ENCODE data around the gene UBE2D2. TPM values are rescaled to one million over a fixed set of nuclear protein-coding genes. Genes with fewer than 3 reads are reported as not detected.
"Not testable (repeated sequence)": the region's sequence is repeated elsewhere in the genome, so short reads cannot be mapped to it uniquely, and the experiment has no call there.

UBE2D2 gene
- total and polyA plus RNA-seq, 5 experiments from 2014 or later: 223 to 403 (median 356) TPM

GRCh38 chr5:139526309-139527089 is 34.6 kb upstream of the UBE2D2 start:
- H3K4me3 Mint-ChIP-seq, H3K27me3 Mint-ChIP-seq, POLR2A ChIA-PET, ATAC-seq, DNase-seq, H3K36me3 Mint-ChIP-seq: not testable (repeated sequence)
- Mint-ChIP-seq H3K4me1 (peaks cover 0 to 12% (median 0%) of the 10 kb centered on the region in 4 donors), H3K9me3 (peaks cover 0 to 12% (median 3%) of the 10 kb centered on the region in 9 donors), H3K27ac (peak overlapping the region in 2 of 10 donors; percentile 38 to 56)

DNA sequence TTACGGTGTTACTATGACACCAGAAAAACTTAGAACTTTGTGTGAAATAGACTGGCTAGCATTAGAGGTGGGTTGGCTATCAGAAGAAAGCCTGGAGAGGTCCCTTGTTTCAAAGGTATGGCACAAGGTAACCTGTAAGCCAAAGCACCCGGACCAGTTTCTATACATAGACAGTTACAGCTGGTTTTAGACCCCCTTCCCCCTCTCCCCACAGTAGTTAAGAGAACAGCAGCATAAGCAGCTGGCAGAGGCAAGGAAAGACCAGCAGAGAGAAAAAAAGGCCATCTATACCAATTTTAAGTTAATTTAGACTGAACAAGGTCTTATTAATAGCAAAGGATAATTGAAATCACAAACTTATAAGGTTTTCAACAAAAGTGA is 34.1 kb upstream of the UBE2D2 start:
- ATAC-seq, H3K27me3 Mint-ChIP-seq, H3K4me3 Mint-ChIP-seq, H3K36me3 Mint-ChIP-seq, POLR2A ChIA-PET, DNase-seq, H3K27ac Mint-ChIP-seq: not testable (repeated sequence)
- Mint-ChIP-seq H3K4me1 (peaks cover 0 to 12% (median 0%) of the 10 kb centered on the region in 4 donors), H3K9me3 (peaks cover 0 to 12% (median 3%) of the 10 kb centered on the region in 9 donors)

DNA sequence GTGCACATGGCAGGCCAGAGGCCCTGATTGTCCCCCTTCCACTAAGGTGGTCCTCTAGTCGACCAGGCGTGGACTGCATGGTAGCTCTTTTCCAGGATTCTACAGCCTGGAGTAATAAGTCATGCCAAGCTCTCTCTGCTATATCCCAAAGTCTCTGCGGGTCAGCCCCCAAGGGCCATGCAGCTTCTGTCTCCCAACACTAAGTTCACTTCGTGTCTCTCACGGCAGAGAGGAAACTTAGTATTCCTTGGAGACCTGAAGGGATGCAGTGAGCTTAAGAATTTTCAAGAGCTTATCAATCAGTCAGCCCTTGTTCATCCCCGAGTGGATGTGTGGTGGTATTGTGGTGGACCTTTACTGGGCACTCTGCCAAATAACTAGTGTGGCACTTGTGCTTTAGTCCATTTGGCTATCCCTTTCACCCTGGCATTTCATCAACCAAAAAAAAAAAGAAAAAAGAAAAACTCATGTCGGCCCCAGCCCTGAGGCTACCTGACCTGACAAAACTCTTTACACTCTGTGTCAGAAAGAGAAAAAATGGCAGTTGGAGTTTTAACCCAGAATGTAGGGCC is 33.2 kb upstream of the UBE2D2 start:
- ATAC-seq, DNase-seq, POLR2A ChIA-PET, H3K4me3 Mint-ChIP-seq, H3K36me3 Mint-ChIP-seq, H3K27ac Mint-ChIP-seq, H3K27me3 Mint-ChIP-seq: not testable (repeated sequence)
- peaks cover 0 to 12% (median 3%) of the 10 kb centered on the region in 9 donors for H3K9me3 Mint-ChIP-seq
- H3K4me1 Mint-ChIP-seq: peaks cover 0 to 12% (median 0%) of the 10 kb centered on the region in 4 donors

DNA sequence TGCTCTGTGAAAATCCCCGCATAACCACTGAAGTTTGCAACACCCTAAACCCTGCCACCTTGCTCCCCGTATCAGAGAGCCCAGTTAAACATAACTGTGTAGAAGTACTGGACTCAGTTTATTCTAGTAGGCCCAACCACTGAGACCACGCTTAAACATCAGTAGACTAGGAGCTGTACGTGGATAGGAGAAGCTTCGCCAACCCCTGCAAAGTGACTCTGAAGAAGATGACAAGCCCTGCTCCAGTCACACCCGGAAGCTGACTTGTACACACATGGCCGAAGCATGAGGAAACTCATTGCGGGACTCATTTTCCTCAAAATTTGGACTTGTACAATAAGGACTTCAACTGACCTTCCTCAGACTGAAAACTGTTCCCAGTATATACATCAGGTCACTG is 32.4 kb upstream of the UBE2D2 start:
- not testable (repeated sequence) for H3K27me3 Mint-ChIP-seq, H3K27ac Mint-ChIP-seq, H3K4me3 Mint-ChIP-seq, H3K36me3 Mint-ChIP-seq, DNase-seq, ATAC-seq
- Mint-ChIP-seq H3K4me1 (peaks cover 0 to 12% (median 0%) of the 10 kb centered on the region in 4 donors), H3K9me3 (peaks cover 0 to 12% (median 3%) of the 10 kb centered on the region in 9 donors)
- POLR2A ChIA-PET: interaction anchor here (0.6 kb wide), 1 partner anchor 43 kb away, joined by 5 read pairs; no protein-coding TSS in a partner anchor

DNA sequence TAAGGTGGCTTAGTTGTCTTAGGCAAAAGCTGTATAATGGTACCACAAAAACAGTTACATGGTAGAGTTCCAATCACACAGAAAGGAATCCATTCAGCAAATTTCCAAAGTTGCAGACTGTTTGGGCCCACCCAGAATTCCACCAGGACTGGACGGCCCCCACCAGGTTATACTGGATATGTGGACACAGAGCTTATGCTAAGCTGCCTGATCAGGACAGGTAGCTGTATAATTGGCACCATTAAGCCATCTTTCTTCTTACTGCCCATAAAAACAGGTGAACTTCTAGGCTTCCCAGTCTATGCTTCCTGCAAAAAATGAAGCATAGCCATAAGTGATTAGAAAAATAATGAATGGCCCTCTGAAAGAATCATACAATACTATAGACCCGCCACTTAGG is 31.1 kb upstream of the UBE2D2 start:
- ATAC-seq, H3K27me3 Mint-ChIP-seq, DNase-seq, H3K36me3 Mint-ChIP-seq, H3K4me3 Mint-ChIP-seq, H3K27ac Mint-ChIP-seq: not testable (repeated sequence)
- POLR2A ChIA-PET: interaction anchor here (1.2 kb wide), 1 partner anchor 69 kb away, joined by 3 read pairs; no protein-coding TSS in a partner anchor
- Mint-ChIP-seq H3K9me3 (peaks cover 0 to 12% (median 3%) of the 10 kb centered on the region in 9 donors), H3K4me1 (peaks cover 0 to 11% (median 0%) of the 10 kb centered on the region in 4 donors)

DNA sequence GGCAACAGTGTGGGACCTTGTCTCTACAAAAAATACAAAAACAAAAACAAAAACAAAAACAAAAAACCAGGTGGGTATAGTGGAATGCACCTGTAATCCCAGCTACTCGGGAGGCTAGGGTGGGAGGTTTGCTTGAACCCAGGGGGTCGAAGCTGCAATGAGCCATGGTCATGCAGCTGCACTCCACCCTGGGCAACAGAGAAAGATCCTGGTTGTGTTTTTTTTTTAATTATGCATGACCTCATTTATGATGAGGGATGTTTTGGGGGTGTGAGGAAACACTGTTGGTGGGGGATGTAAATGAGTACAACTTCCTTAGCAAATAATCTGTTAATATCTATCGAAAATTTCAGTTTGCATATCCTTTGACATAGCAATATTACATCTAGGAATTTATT is 29.4 kb upstream of the UBE2D2 start:
- H3K27me3 Mint-ChIP-seq: no peaks in the 10 kb centered on the region
- peaks cover 0 to 12% (median 3%) of the 10 kb centered on the region in 9 donors for H3K9me3 Mint-ChIP-seq
- no peak for DNase-seq
- H3K36me3 Mint-ChIP-seq: peaks cover 0 to 8% (median 0%) of the 10 kb centered on the region in 3 donors
- POLR2A ChIA-PET: interaction anchor here (0.7 kb wide), 1 partner anchor 242 kb away, joined by 3 read pairs; no protein-coding TSS in a partner anchor
- no peak overlapping the region for H3K4me3 Mint-ChIP-seq
- H3K27ac Mint-ChIP-seq: no peak overlapping the region
- no peaks in the 10 kb centered on the region for H3K4me1 Mint-ChIP-seq
- no peak for ATAC-seq

GRCh38 chr5:139543423-139543991 is 17.6 kb upstream of the UBE2D2 start:
- Mint-ChIP-seq H3K27me3 (peaks cover 0 to 3% (median 0%) of the 10 kb centered on the region in 5 donors), H3K9me3 (no peaks in the 10 kb centered on the region), H3K4me1 (peaks cover 0 to 10% (median 7%) of the 10 kb centered on the region in 4 donors), H3K36me3 (no peaks in the 10 kb centered on the region), H3K4me3 (peak overlapping the region; percentile 51 to 75 (median 56)), H3K27ac (peak overlapping the region in 7 of 10 donors; percentile 68 to 85 (median 72))
- DNase-seq (peak; percentile 35 to 80 (median 48)), ATAC-seq (peak; percentile 99 to 100)
- POLR2A ChIA-PET: interaction anchor here (0.7 to 3.0 kb wide), 4 partner anchors 8 to 133 kb away, joined by 3 to 23 read pairs (median 3); partner anchors contain the start of gene UBE2D2

DNA sequence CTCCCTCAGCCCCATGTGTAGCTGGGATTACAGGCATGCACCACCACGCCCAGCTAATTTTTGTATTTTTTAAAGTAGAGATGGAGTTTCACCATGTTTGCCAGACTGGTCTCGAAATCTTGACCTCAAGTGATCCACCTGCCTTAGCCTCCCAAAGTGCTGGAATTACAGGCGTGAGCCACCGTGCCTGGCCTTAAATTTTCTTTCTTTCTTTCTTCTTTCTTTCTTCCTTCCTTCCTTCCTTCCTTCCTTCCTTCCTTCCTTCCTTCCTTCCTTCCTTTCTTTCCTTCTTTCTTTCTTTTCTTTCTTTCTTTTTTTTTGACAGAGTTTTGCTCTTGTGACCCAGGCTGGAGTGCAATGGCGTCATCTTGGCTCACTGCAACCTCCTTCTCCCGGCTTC is 14.5 kb upstream of the UBE2D2 start:
- H3K4me1 Mint-ChIP-seq: peaks cover 3 to 14% (median 9%) of the 10 kb centered on the region in 4 donors
- POLR2A ChIA-PET, H3K9me3 Mint-ChIP-seq, H3K36me3 Mint-ChIP-seq, ATAC-seq, H3K27ac Mint-ChIP-seq, H3K4me3 Mint-ChIP-seq, DNase-seq, H3K27me3 Mint-ChIP-seq: not testable (repeated sequence)

GRCh38 chr5:139549162-139549894 is 11.8 kb upstream of the UBE2D2 start:
- DNase-seq (no peak), ATAC-seq (no peak)
- H3K4me3 Mint-ChIP-seq: no peak overlapping the region
- no peak overlapping the region for H3K27ac Mint-ChIP-seq
- H3K4me1 Mint-ChIP-seq: peaks cover 5 to 13% (median 11%) of the 10 kb centered on the region in 4 donors
- H3K36me3 Mint-ChIP-seq: no peaks in the 10 kb centered on the region
- H3K27me3 Mint-ChIP-seq: peaks cover 0 to 4% (median 0%) of the 10 kb centered on the region in 5 donors
- H3K9me3 Mint-ChIP-seq: no peaks in the 10 kb centered on the region
- POLR2A ChIA-PET: no interaction called here

GRCh38 chr5:139550051-139550872 is 10.9 kb upstream of the UBE2D2 start:
- not testable (repeated sequence) for ATAC-seq, H3K27me3 Mint-ChIP-seq, H3K27ac Mint-ChIP-seq, H3K9me3 Mint-ChIP-seq, H3K36me3 Mint-ChIP-seq, DNase-seq, H3K4me3 Mint-ChIP-seq
- peaks cover 5 to 13% (median 11%) of the 10 kb centered on the region in 4 donors for H3K4me1 Mint-ChIP-seq
- POLR2A ChIA-PET: interaction anchor here (0.9 kb wide), 1 partner anchor 11 kb away, joined by 4 read pairs; the partner anchor contains the start of gene UBE2D2

DNA sequence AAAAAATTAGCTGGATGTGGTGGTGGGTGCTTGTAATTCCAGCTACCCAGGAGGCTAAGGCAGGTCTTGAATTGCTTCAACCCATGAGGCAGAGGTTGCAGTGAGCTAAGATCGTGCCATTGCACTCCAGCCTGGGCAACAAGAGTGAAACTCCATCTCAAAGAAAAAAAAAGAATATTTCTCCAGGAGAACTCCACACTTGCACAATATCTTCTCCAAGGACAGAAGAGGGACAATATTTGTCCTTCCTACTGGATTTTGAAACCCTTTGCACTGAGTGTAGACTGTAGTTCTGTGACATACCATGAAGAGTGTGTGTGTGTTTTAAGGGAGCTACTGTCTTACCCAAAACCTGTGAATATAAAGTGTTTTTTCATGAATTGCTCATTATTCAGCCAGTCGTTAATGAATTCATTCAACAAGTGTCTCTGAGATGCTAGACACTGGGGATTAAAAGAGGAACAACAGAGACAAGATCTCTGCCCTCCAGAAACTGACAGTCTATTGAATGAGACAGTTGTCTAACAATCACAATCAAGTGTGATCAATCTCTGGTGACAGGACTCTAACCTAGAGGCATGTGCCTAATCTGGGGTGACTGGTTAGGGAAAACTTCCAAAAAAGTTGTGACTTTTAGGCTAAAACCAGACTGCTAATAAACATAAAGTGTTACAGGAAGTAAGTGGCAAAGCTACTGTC is 9.8 kb upstream of the UBE2D2 start:
- no peaks in the 10 kb centered on the region for H3K9me3 Mint-ChIP-seq
- DNase-seq (no peak), ATAC-seq (no peak)
- no peaks in the 10 kb centered on the region for H3K36me3 Mint-ChIP-seq
- peaks cover 0 to 4% (median 0%) of the 10 kb centered on the region in 5 donors for H3K27me3 Mint-ChIP-seq
- peaks cover 5 to 13% (median 11%) of the 10 kb centered on the region in 4 donors for H3K4me1 Mint-ChIP-seq
- POLR2A ChIA-PET: interaction anchor here (0.6 to 2.8 kb wide), 6 partner anchors 9 to 32 kb away, joined by 3 to 11 read pairs (median 3); partner anchors contain the start of gene UBE2D2
- H3K4me3 Mint-ChIP-seq: no peak overlapping the region
- no peak overlapping the region for H3K27ac Mint-ChIP-seq
